ENCODE results near the gene SYNDIG1. TPM values are rescaled to one million over a fixed set of nuclear protein-coding genes. Genes with fewer than 3 reads are reported as not detected.

Gene SYNDIG1
- total and polyA plus RNA-seq, 9 of the 15 experiments (the other 6 are each of a cell fraction or from before 2014, with no cell fraction given), result not detected

DNA sequence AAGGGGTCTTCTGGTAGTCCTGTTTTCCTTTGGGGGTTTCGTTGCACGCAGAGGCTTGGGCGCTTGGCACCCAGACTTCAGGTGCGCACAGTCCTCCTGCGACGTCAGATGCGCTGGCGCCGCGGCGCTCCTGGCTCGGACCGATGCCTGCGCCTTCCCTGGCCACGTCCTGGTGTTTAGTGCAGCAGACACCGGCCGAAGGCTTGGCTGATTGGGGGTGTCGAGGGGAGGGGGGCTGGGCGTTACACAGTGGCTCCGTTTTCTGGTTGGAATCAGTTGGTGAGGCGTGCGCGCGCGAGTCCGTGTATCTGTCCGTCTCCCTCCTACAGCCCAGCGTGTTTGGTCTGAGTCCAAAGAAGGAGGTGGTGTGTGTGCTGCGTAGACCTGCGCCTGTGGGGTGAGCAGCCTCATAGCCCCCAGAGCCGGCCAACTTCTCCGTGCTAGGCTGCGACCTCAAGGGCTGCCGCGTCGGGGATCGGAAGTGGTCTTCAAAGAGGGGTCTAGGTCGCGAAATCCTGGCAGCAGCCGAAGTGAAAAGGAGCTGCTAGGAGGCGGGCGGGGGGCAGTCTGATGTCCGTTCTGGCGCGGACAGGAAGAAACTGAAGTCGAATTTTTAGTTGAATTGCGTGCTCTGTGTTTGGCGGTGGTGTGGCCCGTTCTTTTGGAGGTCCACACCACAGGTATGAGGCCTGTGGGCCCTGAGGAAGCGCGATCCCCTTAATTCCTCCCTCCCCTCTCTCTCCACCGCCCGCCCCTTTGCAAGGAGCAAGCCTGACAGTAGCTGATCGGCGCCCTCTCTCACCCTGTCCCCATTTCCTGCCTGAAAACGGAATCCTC, 1.5 kb downstream of the SYNDIG1 start:
- WGBS (ENCODE audit: insufficient coverage, low coverage, missing lambda C conversion rate), result 0% methylated on average over 28 of the region's 56 CpGs
- no peak overlapping the region for H2AFZ ChIP-seq (ENCODE audit: low read depth, low read length)
- H3K27me3 ChIP-seq (ENCODE audit: control insufficient read depth in 2 of 2, insufficient read depth in 2 of 2, low read length in 2 of 2), result peaks cover 0 to 15% of the 10 kb centered on the region in 2 experiments; a peak in 2 of 5 replicates
- H3K9ac ChIP-seq (ENCODE audit: insufficient read depth in 1 of 2, low read depth in 2 of 2, low read length in 2 of 2), result no peak overlapping the region
- no peaks in the 10 kb centered on the region for H3K36me3 ChIP-seq (ENCODE audit: control insufficient read depth, insufficient read depth, low read length)
- CTCF ChIA-PET (ENCODE audit: low intra/inter-chr PET ratio), result no interaction called here
- no peaks in the 10 kb centered on the region for H3K9me1 ChIP-seq (ENCODE audit: control insufficient read depth, insufficient read depth, low read length)
- no TSS peak for BruUV-seq (replicated peaks)
- POLR2A ChIA-PET, result no interaction called here
- no peaks in the 10 kb centered on the region for H4K20me1 ChIP-seq (replicated peaks; ENCODE audit: control insufficient read depth, insufficient read depth, low read length)
- no peaks in the 10 kb centered on the region for H3K4me1 ChIP-seq (replicated peaks in 1 of 2; ENCODE audit: control insufficient read depth in 2 of 2, insufficient read depth in 2 of 2, low read length in 2 of 2)
- DNase-seq (ENCODE audit: extremely low read depth in 1 of 4, low spot score in 3 of 4) (no peak), ATAC-seq (no peak), FAIRE-seq (no peak)
- no peak overlapping the region for H3K4me3 ChIP-seq
- H3K79me2 ChIP-seq (ENCODE audit: control insufficient read depth, insufficient read depth, low read length), result no peaks in the 10 kb centered on the region
- intact Hi-C loops (cut with micrococcal nuclease) (no loop called here), in situ Hi-C loops (cut with MboI) (no loop called here)
- no peak overlapping the region for H3K4me2 ChIP-seq (ENCODE audit: insufficient read depth, low read length)
- TF ChIP-seq IRF9 (tag; IDR thresholded peaks at IDR 0.05) (no peak), ZNF232 (CRISPR knock-in tag; IDR thresholded peaks at IDR 0.05) (no peak), RBM25 (IDR thresholded peaks at IDR 0.05; ENCODE audit: low read depth, low read length, severe bottlenecking) (no peak), ZNF124 (CRISPR knock-in tag; IDR thresholded peaks at IDR 0.05) (no peak), JUNB (CRISPR knock-in tag; conservative IDR thresholded peaks at IDR 0.05) (no peak), MAX (CRISPR knock-in tag; IDR thresholded peaks at IDR 0.05) (no peak), SAFB2 (IDR thresholded peaks at IDR 0.05; ENCODE audit: borderline replicate concordance, low read depth, low read length, severe bottlenecking) (no peak)
- H3K27ac ChIP-seq (ENCODE audit: extremely low read depth, low read depth, low read length), result no peak overlapping the region
- no peaks in the 10 kb centered on the region for H3K9me3 ChIP-seq (replicated peaks; ENCODE audit: control insufficient read depth, insufficient read depth, low read depth, low read length)
